Mammary epithelial cell (primary cell): Measurements from ENCODE around the gene RHBDL3.

Experiments
- CTCF ChIP-seq, 2 donors: IDR thresholded peaks in 1 of 2; conservative IDR thresholded peaks in 1 of 2; 2 replicates each; pipeline ENCODE4 v1.5.1; 2011 to 2012; ENCODE audit warnings: inconsistent platforms in 2 of 2, low read length in 2 of 2, mild to moderate bottlenecking in 2 of 2, control low read depth in 1 of 2, low read depth in 1 of 2; ENCODE audit not compliant: insufficient read depth in 1 of 2; ENCODE audit errors: extremely low read depth in 1 of 2
- EZH2 ChIP-seq: IDR thresholded peaks from 2 replicates; pipeline ENCODE4 v1.6.1; 2012; ENCODE audit warnings: low read length, inconsistent platforms, borderline replicate concordance

GRCh38 chr17:32287804-32288511, 22.3 kb downstream of the RHBDL3 start:
- no peak for TF ChIP-seq CTCF (conservative IDR thresholded peaks at IDR 0.05 in 1 of 2, IDR thresholded peaks at IDR 0.05 in 1 of 2; ENCODE audit: extremely low read depth in 1 of 2, insufficient read depth in 1 of 2, low read depth in 1 of 2, low read length in 2 of 2)
- no peak for TF ChIP-seq EZH2
